Left cardiac atrium (tissue), 4 donors: ENCODE data around the gene PIWIL1. TPM values are rescaled to one million over a fixed set of nuclear protein-coding genes. Genes with fewer than 3 reads are reported as not detected.
A peak's percentile ranks its signal among the peaks of the same experiment; 100 is the strongest.

Source experiments
- ATAC-seq, 2 donors: fragments of 200-7000 bp; cut with Tn5 transposase; one replicate each; pipeline ENCODE4 v1.9.1; 2020; ENCODE audit warnings: mild to moderate bottlenecking in 2 of 2, moderate library complexity in 2 of 2
- DNase-seq: peaks from one replicate; pipeline ENCODE4 v3.0.0-alpha.2; 2020
- intact Hi-C, 2 donors: fragments of 100-400 bp; cut with DNase I; formaldehyde crosslinking; loops; one replicate each; pipeline versions ENCODE4 v1.14.1 to v1.15.1; 2022 to 2023
- total RNA-seq, 2 donors: library from RNA; stranded (reverse); fragmentation: NEBNext Ultra II Directional; extraction: Animal tissue kit (Norgen Biotek cat#: 25700); gene quantifications; one replicate each; pipeline ENCODE4 v1.2.1, GENCODE V29; 2021
- donor health status: DM: no; HTN: yes; CAD: no.
- donor health status: DM: no; HTN: yes; CAD: no; lungs with severe emphysema.
- donor health status: DM: yes; HTN: yes; CAD: no.
- donor health status: Dilated cardiomyopathy.

Gene PIWIL1
- total RNA-seq, 2 donors from 2014 or later = not detected

DNA sequence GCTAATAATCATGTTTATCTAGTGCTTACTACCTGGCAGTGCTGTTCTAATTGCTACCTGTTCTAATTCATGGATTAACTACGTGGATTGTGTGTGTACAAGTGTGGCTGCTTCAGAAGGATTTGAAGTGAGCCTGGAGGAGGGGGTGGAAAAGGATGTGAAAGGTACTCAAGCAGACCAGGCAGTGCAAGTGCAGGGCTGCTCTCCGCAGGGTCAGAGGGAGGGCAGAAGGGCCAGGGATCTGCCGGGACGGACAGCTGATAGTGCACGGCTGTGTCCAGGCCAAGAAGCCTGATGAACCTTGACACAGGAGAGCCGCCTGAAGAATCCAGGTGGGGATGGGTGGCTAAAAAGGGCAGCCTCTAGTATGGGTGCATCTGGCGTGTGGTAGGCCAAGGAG lies 28.5 kb downstream of the PIWIL1 start:
- no peak for ATAC-seq
- no peak for DNase-seq
- intact Hi-C loops = no loop called here

DNA sequence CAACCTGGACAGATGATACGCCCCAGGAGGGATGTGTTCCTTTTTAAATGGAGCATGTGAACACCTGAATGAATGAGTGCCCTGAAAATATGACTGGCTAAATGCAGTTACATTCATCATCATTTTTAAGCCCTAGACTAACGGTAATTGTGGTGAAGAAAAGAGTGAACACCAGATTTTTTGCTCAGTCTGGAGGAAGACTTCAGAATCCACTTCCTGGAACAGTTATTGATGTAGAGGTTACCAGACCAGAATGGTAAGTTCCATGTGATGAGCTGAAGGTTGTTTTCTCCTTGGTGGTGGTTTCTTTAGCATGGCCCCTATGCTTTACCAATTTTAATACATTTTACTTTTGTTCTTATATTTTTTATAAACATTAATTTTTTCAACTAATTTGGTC lies 29.3 kb downstream of the PIWIL1 start:
- no peak for DNase-seq
- intact Hi-C loops = no loop called here
- no peak for ATAC-seq

DNA sequence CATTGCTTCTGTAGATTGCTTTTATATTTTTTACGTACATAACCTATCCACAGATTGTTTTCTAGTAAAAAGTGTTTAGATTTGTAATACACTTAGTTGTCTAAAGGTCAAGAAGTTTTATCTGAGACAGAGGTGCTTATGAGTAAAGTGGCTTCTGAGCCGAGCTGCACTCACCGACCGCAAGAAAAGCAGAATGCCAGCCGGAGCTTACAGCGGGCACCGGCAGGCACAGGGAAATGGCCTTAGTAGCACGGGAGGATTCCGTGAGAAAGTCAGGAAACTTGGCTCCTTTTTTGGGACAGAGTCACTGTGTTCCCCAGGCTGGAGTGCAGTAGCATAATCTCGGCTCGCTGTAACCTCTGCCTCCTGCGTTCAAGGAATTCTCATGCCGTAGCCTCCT lies 29.8 kb downstream of the PIWIL1 start:
- intact Hi-C loops = no loop called here
- ATAC-seq (no peak), DNase-seq (no peak)

DNA sequence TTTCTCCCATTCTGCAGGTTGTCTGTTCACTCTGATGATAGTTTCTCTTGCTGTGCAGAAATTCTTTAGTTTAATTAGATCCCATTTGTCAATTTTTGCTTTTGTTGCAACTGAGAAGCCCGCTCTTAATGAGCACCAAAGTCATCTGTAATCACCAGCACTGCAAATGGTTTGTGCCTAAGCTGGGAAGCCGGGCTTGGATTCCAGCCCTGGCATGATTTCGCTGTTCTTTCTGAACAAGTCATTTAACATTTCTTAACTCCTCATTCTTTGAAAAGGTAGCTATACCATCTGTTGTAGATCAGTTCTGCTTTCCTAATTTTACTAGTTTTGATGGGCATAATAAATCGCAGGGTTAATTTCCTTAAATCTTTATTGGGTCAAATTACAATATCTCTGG lies 32.1 kb downstream of the PIWIL1 start:
- ATAC-seq = no peak
- intact Hi-C loops = no loop called here
- no peak for DNase-seq

DNA sequence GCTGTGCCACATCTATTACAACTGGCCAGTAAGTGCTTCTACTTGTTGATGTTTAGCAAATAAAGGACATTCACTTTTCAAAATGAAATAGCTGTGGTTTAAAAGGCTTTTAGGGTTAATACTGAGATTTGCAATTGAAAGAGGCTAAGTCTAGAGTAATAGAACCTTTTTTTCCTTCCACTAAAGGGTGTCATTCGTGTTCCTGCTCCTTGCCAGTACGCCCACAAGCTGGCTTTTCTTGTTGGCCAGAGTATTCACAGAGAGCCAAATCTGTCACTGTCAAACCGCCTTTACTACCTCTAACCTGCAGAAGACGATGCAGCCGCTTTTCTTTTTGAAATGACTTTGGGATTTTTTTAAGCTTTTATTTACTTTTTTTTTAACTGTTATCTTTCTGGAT lies 33.6 kb downstream of the PIWIL1 start:
- no peak for DNase-seq
- ATAC-seq = no peak
- intact Hi-C loops = no loop called here

DNA sequence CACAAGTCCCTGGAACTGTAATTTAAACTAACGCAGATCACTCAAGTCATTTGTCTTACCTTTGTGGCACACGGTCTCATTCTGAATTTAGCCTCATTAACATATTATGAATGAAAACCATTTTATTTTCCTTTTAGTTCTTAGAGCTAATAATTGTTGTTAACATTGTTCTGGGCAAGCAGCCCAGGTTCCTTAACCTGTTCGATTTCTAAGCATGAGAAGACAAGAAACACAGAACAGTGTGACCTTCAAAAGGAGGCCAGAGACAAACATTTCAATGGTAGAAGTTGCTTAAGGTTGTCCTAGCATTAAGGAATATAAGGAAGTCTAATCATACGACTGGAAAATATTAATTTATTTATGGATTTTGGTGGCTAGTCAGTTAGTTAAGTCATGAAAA lies 35.2 kb downstream of the PIWIL1 start:
- ATAC-seq = no peak
- intact Hi-C loops = no loop called here
- DNase-seq = no peak

DNA sequence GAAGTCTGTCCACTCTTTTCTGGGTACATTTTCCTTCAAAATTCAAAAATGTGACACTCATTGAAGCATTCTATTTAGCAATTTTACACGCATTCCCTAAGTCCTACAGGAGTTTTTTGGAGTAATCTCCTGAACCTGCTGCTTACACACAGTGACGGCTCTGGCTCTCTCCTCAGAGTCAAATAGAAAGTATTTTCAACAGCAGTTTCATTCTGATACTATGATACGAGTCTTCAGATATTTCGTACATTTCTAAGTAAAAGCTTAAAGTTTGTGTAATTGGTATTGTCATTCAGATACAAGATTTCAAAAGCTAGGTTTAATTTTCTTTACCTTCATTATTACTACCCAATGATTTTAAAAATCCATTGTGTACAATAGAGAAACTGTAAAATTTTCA lies 36.4 kb downstream of the PIWIL1 start:
- intact Hi-C loops = no loop called here

DNA sequence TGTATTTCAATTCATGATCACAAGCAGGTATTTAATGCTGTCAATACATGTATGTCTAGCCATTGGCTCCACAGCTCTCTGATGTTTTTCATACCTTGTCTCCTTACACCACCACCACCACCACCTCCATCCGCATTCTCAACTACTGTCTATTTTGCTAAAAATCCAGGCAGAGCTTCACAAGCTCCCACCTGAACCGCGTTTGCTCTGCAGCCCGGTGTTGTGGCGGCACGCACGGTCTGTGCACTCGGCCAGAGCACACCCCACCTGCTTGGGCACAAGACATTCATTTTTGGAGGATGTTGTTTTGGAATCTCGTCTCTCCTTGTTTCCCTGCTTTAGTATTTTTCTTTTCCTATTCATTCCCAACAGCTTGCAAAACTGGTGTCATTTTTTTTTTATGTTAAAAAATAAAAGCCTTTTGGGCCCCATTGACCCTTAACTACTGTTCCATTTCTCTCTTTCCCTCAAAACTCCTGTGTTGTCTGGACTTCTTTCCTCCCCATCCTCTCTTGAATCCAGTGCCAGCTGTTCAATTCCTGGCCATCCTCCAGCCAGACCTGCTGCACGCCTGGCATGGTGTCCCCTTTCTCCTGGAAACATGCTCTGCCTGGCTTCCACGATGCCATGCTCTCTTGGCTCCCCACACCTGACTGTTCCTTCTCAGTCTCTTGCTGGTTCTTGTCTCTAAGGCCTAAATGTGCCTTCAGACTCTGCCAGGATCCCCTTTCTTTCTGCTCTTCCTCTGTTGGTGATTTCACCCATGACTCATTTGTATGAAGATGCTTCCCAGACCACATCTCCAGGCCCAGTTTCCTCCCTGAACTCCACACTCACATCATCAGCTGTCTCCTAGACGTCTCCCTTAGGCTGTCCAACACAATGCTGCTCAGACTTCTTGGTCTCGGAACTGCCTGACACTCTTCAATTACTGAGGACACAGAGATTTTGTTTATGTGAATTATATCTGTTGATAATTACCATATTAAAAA lies 37.9 kb downstream of the PIWIL1 start:
- intact Hi-C loops = no loop called here
- no peak for ATAC-seq

More for the DNA sequence above, 36.4 kb downstream of the PIWIL1 start:
- ATAC-seq (no peak), DNase-seq (no peak)

DNA sequence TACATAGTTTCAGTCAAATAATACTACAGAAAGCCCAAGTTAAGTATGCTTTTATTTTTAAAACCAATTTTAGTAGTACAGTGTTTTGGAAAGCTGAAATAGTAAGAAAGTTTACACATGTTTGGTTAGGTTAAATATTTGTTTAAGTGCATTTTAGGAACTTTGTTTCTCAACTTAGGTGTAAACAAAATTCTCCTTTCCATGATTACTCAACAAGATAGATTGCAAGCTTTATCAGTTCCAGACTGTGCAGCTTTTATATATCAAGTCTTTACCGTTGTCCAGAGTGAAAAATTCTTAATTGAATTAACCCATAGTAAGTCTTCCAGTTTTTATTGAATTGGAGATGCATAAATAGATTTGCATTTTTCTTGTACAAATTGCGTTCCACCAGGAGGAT lies 45.1 kb downstream of the PIWIL1 start:
- ATAC-seq = no peak

More for the DNA sequence above, 37.9 kb downstream of the PIWIL1 start:
- DNase-seq = no peak

DNA sequence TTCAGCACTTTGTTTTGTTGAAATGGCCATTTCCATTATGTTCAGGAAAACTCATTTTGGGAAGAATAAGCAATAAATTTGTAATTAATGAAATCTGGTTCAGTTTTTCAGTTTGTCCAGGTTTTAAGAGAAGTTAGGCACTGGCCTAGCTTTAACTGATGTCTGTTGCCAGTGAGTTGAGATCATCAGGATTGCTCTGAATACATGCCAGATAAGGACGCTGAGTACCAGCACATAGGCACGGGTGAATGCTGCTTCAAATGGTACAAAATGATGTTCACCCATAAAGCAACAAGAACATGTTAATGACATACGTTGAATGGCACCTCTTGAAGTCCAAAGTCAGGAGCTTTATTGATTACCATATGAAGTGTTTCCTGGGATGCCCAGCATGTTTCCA lies 46.5 kb downstream of the PIWIL1 start:
- no peak for ATAC-seq

More for the DNA sequence above, 45.1 kb downstream of the PIWIL1 start:
- intact Hi-C loops = no loop called here
- DNase-seq = no peak

DNA sequence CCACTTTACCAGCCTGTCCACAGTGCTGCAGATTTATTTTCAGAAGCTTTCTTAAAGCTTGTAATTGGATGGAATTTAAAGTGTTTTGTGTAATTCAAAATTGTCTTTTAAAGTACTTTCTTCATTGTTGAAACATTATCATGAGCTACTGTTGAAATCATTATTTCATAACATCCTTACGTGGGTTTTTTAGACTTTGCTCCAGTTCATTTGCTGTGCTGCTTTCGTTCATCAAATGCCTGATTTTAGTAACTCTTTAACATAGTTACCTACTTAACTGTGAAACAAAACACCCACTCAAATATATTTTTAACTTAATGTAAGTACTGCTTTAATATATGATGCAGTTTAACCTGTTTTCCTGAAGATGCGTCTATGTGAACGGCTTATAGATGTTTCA lies 47.5 kb downstream of the PIWIL1 start:
- DNase-seq (no peak), ATAC-seq (no peak)
- intact Hi-C loops = no loop called here

More for the DNA sequence above, 46.5 kb downstream of the PIWIL1 start:
- intact Hi-C loops = no loop called here
- DNase-seq = no peak

DNA sequence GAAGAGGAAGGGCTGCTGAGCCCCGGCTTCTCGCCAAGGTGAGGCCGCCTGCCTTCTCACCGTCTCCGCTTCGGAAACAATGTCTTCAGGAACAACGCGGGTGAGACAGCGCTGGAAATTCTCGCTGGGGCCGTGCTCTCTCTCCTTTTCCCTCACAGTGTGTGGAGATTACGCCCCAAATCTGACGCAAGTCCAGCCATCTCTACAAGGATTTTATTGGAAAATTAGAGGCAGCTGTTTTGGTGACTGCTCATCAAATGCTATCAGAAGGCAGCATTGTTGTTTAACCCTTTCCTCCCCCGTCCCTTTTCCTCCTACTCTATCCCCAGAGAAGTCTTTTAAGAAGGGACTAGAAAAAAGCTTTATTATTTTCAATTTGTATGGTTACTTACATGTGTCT lies 53.5 kb downstream of the PIWIL1 start:
- ATAC-seq (no peak), DNase-seq (no peak)
- intact Hi-C loops = no loop called here

DNA sequence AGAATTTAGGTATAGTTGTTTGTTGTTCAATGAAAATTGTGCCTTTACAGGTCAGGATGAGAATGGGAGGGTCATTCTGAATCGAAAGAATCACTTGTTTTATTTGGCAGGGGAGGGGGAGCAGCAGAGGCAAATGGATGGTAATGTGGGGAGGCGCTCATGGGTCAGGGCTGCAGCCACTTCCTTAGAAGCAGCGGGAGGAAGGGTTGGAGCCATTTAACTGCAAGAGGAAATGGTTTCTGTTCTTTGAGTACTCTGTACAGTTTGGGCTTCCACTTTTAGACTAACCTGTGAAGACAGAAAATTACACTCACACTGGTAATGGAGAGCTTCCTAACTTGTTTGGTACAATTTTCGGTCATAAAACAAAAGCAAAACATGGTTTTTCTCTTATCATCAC lies 57.2 kb downstream of the PIWIL1 start:
- intact Hi-C loops = no loop called here
- ATAC-seq (no peak), DNase-seq (no peak)

DNA sequence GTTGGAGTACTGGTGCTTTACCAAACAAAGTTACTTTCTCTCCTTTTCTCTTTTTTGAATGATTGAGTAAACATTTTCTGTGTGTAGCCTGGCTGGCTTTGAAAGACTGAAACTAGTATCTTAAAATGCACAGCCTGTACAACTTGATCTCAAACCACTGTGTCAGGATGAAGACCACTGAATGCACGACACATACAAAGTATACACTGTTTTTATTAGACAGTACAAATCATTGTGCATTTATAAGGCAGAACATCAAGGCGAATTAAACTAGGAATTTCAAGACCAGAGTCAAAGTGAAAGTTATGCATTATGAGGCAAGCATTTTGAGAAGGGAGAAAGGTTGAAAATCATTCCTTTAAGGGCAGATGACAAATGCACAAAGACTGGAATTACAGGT lies 59.0 kb downstream of the PIWIL1 start:
- ATAC-seq (no peak), DNase-seq (no peak)
- intact Hi-C loops = no loop called here

DNA sequence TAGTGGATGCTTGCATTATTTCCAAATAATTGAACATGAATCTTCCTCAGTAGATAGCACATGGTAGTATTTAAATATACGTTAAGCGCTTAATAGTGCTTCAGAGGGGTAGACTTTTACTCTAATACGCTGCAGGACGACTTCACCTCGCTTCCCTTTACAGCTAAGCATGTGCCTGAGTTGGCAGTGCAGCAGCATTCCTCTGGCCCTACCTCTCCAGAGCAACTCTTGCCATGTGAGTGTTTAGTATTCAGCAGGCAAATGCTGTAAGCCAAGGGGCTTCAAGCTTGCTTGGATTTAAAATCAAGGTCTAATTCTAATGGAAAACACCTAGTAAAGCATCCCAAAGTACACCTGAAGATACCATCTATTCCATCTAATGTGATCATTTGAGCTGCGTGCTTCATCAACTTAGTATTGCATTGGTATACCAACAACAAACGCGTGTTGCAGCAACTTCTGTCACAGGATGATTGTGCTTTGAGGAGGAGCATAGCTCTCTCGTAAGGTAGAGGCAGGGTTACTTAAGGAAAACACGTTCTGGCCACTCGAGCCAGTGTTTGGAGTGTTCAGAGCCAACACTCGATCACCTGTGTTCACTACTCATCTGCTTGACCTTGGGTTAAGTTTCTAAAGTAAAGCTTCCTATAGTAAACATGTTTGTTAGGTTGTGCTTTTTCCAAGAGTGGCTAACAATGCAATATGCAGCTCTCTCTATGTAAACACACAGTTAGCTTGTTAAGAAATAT lies 60.6 kb downstream of the PIWIL1 start:
- DNase-seq (no peak), ATAC-seq (no peak)
- intact Hi-C loops = no loop called here

DNA sequence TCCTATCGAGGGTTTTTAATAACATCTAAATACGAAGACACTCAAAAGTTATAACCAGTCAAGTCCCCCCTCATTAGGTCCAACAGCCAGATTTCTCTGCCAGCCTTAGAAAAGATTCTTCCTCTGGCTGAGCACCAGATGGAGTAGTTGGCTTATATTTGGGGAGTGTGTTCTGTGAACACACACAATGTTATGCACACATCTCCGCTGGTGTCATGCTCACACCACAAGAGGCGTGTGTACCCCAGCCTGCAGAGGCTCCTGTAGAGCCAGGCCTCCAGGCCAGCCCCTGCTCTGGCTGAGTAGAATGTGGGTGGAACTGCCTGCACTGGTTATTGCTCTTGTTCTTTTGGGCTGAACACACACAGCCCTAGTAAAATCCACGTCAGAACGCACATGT lies 64.0 kb downstream of the PIWIL1 start:
- no peak for DNase-seq
- ATAC-seq = peak; percentile 16 to 67
- intact Hi-C loops = loop anchor here (1.0 to 5.0 kb wide), 2 partner anchors 346 to 347 kb away; no protein-coding TSS in a partner anchor

DNA sequence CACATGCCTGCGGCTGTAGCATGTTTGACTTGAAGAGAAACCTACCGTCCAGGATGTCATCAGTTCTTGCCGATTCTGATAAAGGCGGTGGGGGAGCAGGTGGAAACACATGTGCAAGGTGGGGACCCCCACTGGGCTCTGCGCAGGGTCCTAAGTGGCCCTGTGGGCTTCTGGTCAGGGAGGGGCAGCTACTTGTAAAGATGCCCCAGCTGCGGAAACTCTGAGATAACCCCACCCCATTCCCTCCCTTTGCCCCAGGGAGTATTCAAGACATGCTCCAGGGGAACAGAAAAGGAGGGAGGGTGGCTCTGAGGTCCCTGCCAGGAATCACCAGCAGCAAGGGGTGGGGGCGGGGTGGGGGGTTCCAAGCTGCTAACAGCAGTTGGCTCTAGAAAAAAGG lies 67.6 kb downstream of the PIWIL1 start:
- no peak for ATAC-seq
- no peak for DNase-seq
- intact Hi-C loops = no loop called here

DNA sequence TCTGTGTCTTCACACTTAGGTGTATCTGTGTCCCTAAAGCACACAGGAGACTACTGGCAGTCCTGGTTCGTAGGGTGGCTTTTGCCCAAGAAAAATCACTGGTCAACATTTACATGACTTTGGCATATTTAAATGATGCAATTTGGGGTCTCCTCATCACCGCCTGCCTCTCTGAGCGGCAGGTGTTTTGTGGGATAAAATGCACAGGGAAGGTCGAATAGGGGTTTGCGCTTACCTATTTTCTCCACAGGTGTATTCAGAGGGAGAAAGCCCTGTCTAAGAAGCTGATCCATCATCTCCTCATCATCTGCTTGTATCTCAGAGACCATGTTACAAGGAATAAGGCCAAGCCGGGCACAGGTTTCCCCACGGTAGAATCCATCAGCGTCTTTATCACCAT lies 74.7 kb downstream of the PIWIL1 start:
- DNase-seq (no peak), ATAC-seq (no peak)
- intact Hi-C loops = no loop called here

DNA sequence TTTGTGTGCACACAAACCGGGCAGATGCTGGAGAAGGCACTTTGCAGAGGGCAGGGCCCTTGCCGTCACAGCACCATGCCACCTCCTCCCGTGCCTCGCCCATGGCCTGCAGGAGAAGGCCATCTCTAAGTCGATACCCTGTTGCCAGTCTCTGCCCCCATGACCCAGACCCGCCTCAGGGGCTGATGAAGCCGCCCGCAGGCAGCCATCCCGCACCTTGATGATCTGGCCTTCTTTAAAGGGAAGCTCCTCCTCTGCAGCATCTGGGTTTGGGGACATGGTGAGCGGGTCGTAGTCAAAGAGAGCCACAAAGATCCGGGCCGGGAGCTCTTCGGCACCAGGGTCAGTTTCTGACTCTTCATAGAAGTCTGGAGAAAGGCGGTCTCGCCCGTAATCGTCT lies 76.2 kb downstream of the PIWIL1 start:
- intact Hi-C loops = no loop called here
- DNase-seq (no peak), ATAC-seq (no peak)

DNA sequence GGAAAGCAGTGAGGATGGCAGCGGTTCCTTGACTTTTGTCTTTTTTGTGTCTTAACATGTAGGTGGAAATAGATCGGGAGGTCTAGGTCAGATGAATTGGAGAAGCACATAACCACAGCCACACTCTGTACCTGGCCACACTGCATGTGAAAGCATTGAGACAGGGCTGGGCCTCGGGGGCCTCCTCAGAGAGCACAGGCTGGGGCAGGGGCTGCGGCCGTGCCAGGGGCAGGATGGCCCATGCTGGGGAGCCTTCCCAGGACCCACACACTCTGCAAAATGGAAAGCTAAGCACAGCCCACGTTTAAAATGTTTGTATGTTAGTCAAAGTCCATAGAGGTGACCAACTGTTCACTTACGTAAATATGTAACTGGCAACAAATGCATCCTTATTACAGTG lies 76.7 kb downstream of the PIWIL1 start:
- no peak for DNase-seq
- intact Hi-C loops = no loop called here
- no peak for ATAC-seq
